A549 (cell line): ENCODE data around the gene FOXO6. TPM values are rescaled to one million over a fixed set of nuclear protein-coding genes. Genes with fewer than 3 reads are reported as not detected.

ENCODE experiments used
- ATAC-seq, 2 experiments: fragments of 200-7000 bp in 1 of 2; fragments of >200 bp in 1 of 2; cut with Nextera tagmentation in 1 of 2; cut with Tn5 transposase in 1 of 2; 3 replicates each; pipeline versions ENCODE4 v1.8.0 to v1.9.1; 2018 to 2020; ENCODE audit warnings: mild to moderate bottlenecking in 1 of 2, moderate library complexity in 1 of 2
- CTCF ChIA-PET: fragments of 300-600 bp; sonication (Branson Sonifier 250); formaldehyde crosslinking; extraction: SDS; loops from one replicate; lab custom pipeline; 2021; ENCODE audit warnings: antibody characterized with exemption, inconsistent platforms; lab: Yijun Ruan, JAX
- POLR2A ChIA-PET: fragments of 350-600 bp; formaldehyde crosslinking; extraction: SDS; loops from one replicate; lab custom pipeline; 2021; ENCODE audit warnings: antibody characterized with exemption, inconsistent platforms; lab: Yijun Ruan, JAX
- DNase-seq, 2 experiments: peaks; one replicate each; pipeline versions ENCODE4 v3.0.0 to v3.0.0-alpha.2; 2011 to 2016; ENCODE audit warnings: low read depth in 1 of 2, low spot score in 1 of 2
- FAIRE-seq: peaks from 2 replicates; lab custom pipeline; 2011; peaks lifted over from hg19 to GRCh38; lab: Jason Lieb, UNC
- H3K27ac ChIP-seq, 2 experiments: fragments of >200 bp; sonication (Bioruptor Twin); formaldehyde crosslinking; 3 replicates each; pipeline ENCODE4 v1.5.1; 2016 to 2017
- H3K4me1 ChIP-seq: fragments of >200 bp; sonication (Bioruptor Twin); formaldehyde crosslinking; 3 replicates; pipeline ENCODE4 v1.6.1; 2016
- H3K4me2 ChIP-seq: fragments of >200 bp; sonication (Bioruptor Twin); formaldehyde crosslinking; 3 replicates; pipeline ENCODE4 v1.6.1; 2016
- H3K4me3 ChIP-seq: fragments of >200 bp; sonication (Bioruptor Twin); formaldehyde crosslinking; 3 replicates; pipeline ENCODE4 v1.5.1; 2016
- H3K9me3 ChIP-seq: fragments of >200 bp; sonication (Bioruptor Twin); formaldehyde crosslinking; 3 replicates; pipeline ENCODE4 v1.6.1; 2016
- ATOH8 ChIP-seq: fragments of 250-450 bp; sonication (Bioruptor Pico); IDR thresholded peaks from 2 replicates; pipeline ENCODE4 v1.5.0; 2020; ENCODE audit warnings: low read depth, mild to moderate bottlenecking, moderate library complexity
- CBX8 ChIP-seq: fragments of 200-600 bp; sonication (generic); IDR thresholded peaks from 2 replicates; pipeline ENCODE4 v1.6.1; 2016
- CEBPB ChIP-seq, 2 experiments: fragments of >200 bp in 1 of 2; sonication (Bioruptor Twin) in 1 of 2; formaldehyde crosslinking in 1 of 2; IDR thresholded peaks; 2 replicates each; pipeline ENCODE4 v1.6.1; 2012 to 2016
- CHD2 ChIP-seq: fragments of 150-350 bp; IDR thresholded peaks from 2 replicates; pipeline ENCODE4 v1.6.1; 2014; ENCODE audit warnings: low read length; ENCODE audit not compliant: partially characterized antibody
- E2F6 ChIP-seq: IDR thresholded peaks from 2 replicates; pipeline ENCODE4 v1.6.1; 2012; ENCODE audit warnings: low read depth, borderline replicate concordance
- EHF ChIP-seq: fragments of 250-450 bp; sonication (Bioruptor Pico); IDR thresholded peaks from 2 replicates; pipeline ENCODE4 v1.5.0; 2020; ENCODE audit warnings: mild to moderate bottlenecking
- EHMT2 ChIP-seq: fragments of 200-600 bp; sonication (generic); IDR thresholded peaks from 2 replicates; pipeline ENCODE4 v1.6.1; 2016; ENCODE audit warnings: antibody characterized with exemption, low read depth, mild to moderate bottlenecking, moderate library complexity
- ELK1 ChIP-seq: fragments of 150-350 bp; IDR thresholded peaks from 2 replicates; pipeline ENCODE4 v1.6.1; 2014; ENCODE audit warnings: low read depth, mild to moderate bottlenecking, low read length
- FOSL2 ChIP-seq, 2 experiments: fragments of 450-650 bp in 1 of 2; fragments of >200 bp in 1 of 2; sonication (Bioruptor Twin) in 1 of 2; formaldehyde crosslinking; IDR thresholded peaks; 2 replicates each; pipeline versions ENCODE4 v1.5.0 to v1.6.1; 2016 to 2020; ENCODE audit warnings: mild to moderate bottlenecking in 1 of 2, moderate library complexity in 1 of 2
- FOXS1 ChIP-seq: fragments of 250-450 bp; sonication (Bioruptor Pico); IDR thresholded peaks from 2 replicates; pipeline ENCODE4 v1.5.0; 2020; ENCODE audit warnings: mild to moderate bottlenecking, moderate library complexity
- HDAC2 ChIP-seq: fragments of 200-600 bp; sonication (generic); IDR thresholded peaks from 2 replicates; pipeline ENCODE4 v1.6.1; 2016
- HES2 ChIP-seq: fragments of >200 bp; sonication (Bioruptor Twin); formaldehyde crosslinking; IDR thresholded peaks from 2 replicates; pipeline ENCODE4 v1.6.1; 2016
- HOXA7 ChIP-seq: fragments of 250-450 bp; sonication (Bioruptor Pico); IDR thresholded peaks from 2 replicates; pipeline ENCODE4 v1.5.0; 2020; ENCODE audit warnings: mild to moderate bottlenecking, moderate library complexity
- HOXB13 ChIP-seq: fragments of 250-450 bp; sonication (Bioruptor Pico); IDR thresholded peaks from 2 replicates; pipeline ENCODE4 v1.5.0; 2020; ENCODE audit warnings: low read depth, mild to moderate bottlenecking, moderate library complexity
- JUNB ChIP-seq: fragments of >200 bp; sonication (Bioruptor Twin); formaldehyde crosslinking; IDR thresholded peaks from 2 replicates; pipeline ENCODE4 v1.6.1; 2016
- KDM5A ChIP-seq: fragments of 200-600 bp; sonication (generic); IDR thresholded peaks from 2 replicates; pipeline ENCODE4 v1.6.1; 2016; ENCODE audit warnings: antibody characterized with exemption, mild to moderate bottlenecking
- MAZ ChIP-seq: fragments of 150-350 bp; IDR thresholded peaks from 2 replicates; pipeline ENCODE4 v1.6.1; 2014; ENCODE audit warnings: antibody characterized with exemption, low read depth, low read length, borderline replicate concordance
- MYC ChIP-seq: IDR thresholded peaks from 2 replicates; pipeline ENCODE4 v1.6.1; 2012; ENCODE audit warnings: mild to moderate bottlenecking, inconsistent platforms, low read length, improper control_type of control experiment, borderline replicate concordance
- PHF8 ChIP-seq: fragments of 200-600 bp; sonication (generic); IDR thresholded peaks from 2 replicates; pipeline ENCODE4 v1.6.1; 2016; ENCODE audit warnings: low read depth, mild to moderate bottlenecking, antibody characterized with exemption, moderate library complexity, borderline replicate concordance
- POLR2A ChIP-seq: IDR thresholded peaks from 2 replicates; pipeline ENCODE4 v1.6.1; 2012; ENCODE audit warnings: mild to moderate bottlenecking, low read length
- RAD21 ChIP-seq, 2 experiments: fragments of >200 bp in 1 of 2; sonication (Bioruptor Twin) in 1 of 2; formaldehyde crosslinking in 1 of 2; IDR thresholded peaks in 1 of 2; conservative IDR thresholded peaks in 1 of 2; 2 replicates in 1 of 2; 3 replicates in 1 of 2; pipeline ENCODE4 v1.6.1; 2012 to 2018; ENCODE audit warnings: inconsistent platforms in 1 of 2
- RCOR1 ChIP-seq: fragments of 150-350 bp; IDR thresholded peaks from 2 replicates; pipeline ENCODE4 v1.6.1; 2014; ENCODE audit warnings: antibody characterized with exemption, low read length, low read depth
- RFX5 ChIP-seq: fragments of 450-650 bp; IDR thresholded peaks from 2 replicates; pipeline ENCODE4 v1.7.1; 2014; ENCODE audit warnings: antibody characterized with exemption, mild to moderate bottlenecking, moderate library complexity
- SREBF2 ChIP-seq: fragments of 450-650 bp; IDR thresholded peaks from 2 replicates; pipeline ENCODE4 v1.6.1; 2014; ENCODE audit warnings: mild to moderate bottlenecking, moderate library complexity
- TFCP2L1 ChIP-seq: fragments of 250-450 bp; sonication (Bioruptor Pico); IDR thresholded peaks from 2 replicates; pipeline ENCODE4 v1.5.0; 2021; ENCODE audit warnings: mild to moderate bottlenecking
- ZC3H11A ChIP-seq: fragments of 450-650 bp; IDR thresholded peaks from 2 replicates; pipeline ENCODE4 v1.6.1; 2014; ENCODE audit warnings: antibody characterized with exemption, mild to moderate bottlenecking
- ZNF302 ChIP-seq: fragments of 250-450 bp; sonication (Bioruptor Pico); IDR thresholded peaks from 2 replicates; pipeline ENCODE4 v1.9.0; 2021; ENCODE audit warnings: inconsistent platforms, mild to moderate bottlenecking, moderate library complexity
- ZSCAN20 ChIP-seq: fragments of 250-450 bp; sonication (Bioruptor Pico); IDR thresholded peaks from 2 replicates; pipeline ENCODE4 v1.8.0; 2022; ENCODE audit warnings: mild to moderate bottlenecking, moderate library complexity
- WGBS: methylation state at CpG from one replicate; pipeline ENCODE4 v1.1.6; 2017; ENCODE audit errors: missing lambda C conversion rate; 5-methylcytosine and 5-hydroxymethylcytosine counted together
- polyA plus RNA-seq, 4 experiments: library from polyadenylated mRNA; depleted of rRNA in 3 of 4; stranded (reverse); fragments of >200 nt; fragmentation: RNase III in 1 of 4; extraction: RNeasy Plus Mini Kit Qiagen cat#74134 plus additional on column Dnase treatment in 1 of 4; gene quantifications; 2 replicates in 3 of 4; 3 replicates in 1 of 4; pipeline ENCODE4 v1.2.3, GENCODE V29; 2011 to 2017
- TF ChIP-seq, protein P1 (sequence below): fragments of >200 bp; sonication (Bioruptor Twin); formaldehyde crosslinking; IDR thresholded peaks from 3 replicates; pipeline ENCODE4 v1.6.1; 2016
- TF ChIP-seq, protein P2 (sequence below): fragments of 450-650 bp; IDR thresholded peaks from 2 replicates; pipeline ENCODE4 v1.6.1; 2014; ENCODE audit warnings: antibody characterized with exemption
- TF ChIP-seq, protein P3 (sequence below): fragments of >200 bp; sonication (Bioruptor Twin); formaldehyde crosslinking; IDR thresholded peaks from 3 replicates; pipeline ENCODE4 v1.5.1; 2016

The FOXO6 gene
- polyA plus RNA-seq, 2 of the 4 experiments (the other 2 are of a cell fraction) = 0.10 to 0.25 TPM

DNA sequence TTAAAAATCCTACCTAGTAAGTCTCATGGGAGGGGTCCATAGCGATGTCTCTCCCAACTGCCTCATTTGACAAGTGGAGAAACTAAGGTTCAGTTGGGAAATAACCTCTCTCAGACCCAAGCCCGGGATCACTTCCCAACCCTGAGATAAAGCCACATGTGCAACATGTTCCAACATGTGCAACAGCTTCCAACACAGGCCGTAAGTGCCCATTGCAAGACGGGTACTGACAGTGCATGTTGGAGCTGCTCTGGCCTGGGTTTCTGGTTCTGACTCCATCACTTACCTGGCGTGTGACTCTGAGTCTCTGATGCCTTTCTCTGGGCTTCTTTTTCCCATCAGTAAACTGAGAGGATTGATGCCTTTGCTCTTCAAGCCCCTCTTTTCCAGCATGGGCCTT, 38.0 kb upstream of the FOXO6 start:
- TF ChIP-seq TFCP2L1 (CRISPR knock-in tag) = no peak
- TF ChIP-seq FOSL2 (IDR thresholded peaks at IDR 0.05) = no peak
- TF ChIP-seq FOSL2 (CRISPR knock-in tag; IDR thresholded peaks at IDR 0.05) = no peak
- TF ChIP-seq CEBPB (IDR thresholded peaks at IDR 0.05) = no peak
- TF ChIP-seq HES2 = no peak
- no peak for TF ChIP-seq CHD2
- no peak for TF ChIP-seq HDAC2
- TF ChIP-seq, protein P1, sequence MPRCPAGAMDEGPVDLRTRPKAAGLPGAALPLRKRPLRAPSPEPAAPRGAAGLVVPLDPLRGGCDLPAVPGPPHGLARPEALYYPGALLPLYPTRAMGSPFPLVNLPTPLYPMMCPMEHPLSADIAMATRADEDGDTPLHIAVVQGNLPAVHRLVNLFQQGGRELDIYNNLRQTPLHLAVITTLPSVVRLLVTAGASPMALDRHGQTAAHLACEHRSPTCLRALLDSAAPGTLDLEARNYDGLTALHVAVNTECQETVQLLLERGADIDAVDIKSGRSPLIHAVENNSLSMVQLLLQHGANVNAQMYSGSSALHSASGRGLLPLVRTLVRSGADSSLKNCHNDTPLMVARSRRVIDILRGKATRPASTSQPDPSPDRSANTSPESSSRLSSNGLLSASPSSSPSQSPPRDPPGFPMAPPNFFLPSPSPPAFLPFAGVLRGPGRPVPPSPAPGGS = no peak
- TF ChIP-seq ELK1 = no peak
- no peak; a peak in 2 of 5 replicates for TF ChIP-seq RAD21 (conservative IDR thresholded peaks at IDR 0.05 in 1 of 2, IDR thresholded peaks at IDR 0.05 in 1 of 2)
- no peak for TF ChIP-seq ZSCAN20 (CRISPR knock-in tag)
- TF ChIP-seq PHF8 = no peak
- TF ChIP-seq KDM5A = no peak
- no peak for TF ChIP-seq EHMT2
- TF ChIP-seq E2F6 = no peak
- no peak for TF ChIP-seq ATOH8 (CRISPR knock-in tag)
- no peaks in the 10 kb centered on the region for H3K4me1 ChIP-seq
- POLR2A ChIA-PET = no interaction called here
- no peak for DNase-seq
- no peaks in the 10 kb centered on the region for H3K9me3 ChIP-seq
- H3K4me3 ChIP-seq = no peak overlapping the region
- ATAC-seq = no peak; a peak in 1 of 6 replicates
- FAIRE-seq = no peak
- CTCF ChIA-PET = interaction anchor here (1.1 to 3.9 kb wide), 6 partner anchors 9 to 109 kb away, joined by 3 to 19 read pairs (median 4); partner anchors contain the start of gene FOXO6
- WGBS = 80% methylated on average over 4 of the region's 5 CpGs
- H3K4me2 ChIP-seq = no peak overlapping the region
- no peak overlapping the region for H3K27ac ChIP-seq

DNA sequence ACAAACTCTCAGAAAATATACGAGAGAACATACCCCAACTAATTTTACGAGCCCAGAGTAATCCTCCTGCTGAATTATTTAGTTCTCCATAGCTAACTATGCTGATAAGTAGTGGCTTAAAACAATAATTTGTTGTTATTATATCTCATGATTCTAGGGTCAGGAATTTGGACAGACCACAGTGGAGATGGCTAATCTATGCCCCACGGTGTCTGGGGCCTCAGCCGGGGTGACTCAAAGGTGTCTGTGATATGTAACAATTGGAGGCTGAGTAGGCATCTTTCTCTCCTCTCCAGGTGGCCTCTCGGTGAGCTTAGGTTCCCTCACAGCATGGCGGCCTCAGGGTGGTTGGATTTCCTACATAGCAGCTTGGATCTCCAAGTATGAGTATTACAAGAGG, 35.4 kb upstream of the FOXO6 start:
- Histone ChIP-seq H3K27ac (no peak overlapping the region), H3K4me2 (no peak overlapping the region), H3K4me3 (no peak overlapping the region), H3K9me3 (no peaks in the 10 kb centered on the region), H3K4me1 (no peaks in the 10 kb centered on the region)
- ChIA-PET POLR2A (no interaction called here), CTCF (interaction anchor here (1.1 to 1.3 kb wide), 2 partner anchors 35 to 43 kb away, joined by 3 to 4 read pairs; partner anchors contain the start of gene FOXO6)
- WGBS = 60% methylated on average over 6 of the region's 6 CpGs
- ATAC-seq (no peak), FAIRE-seq (no peak), DNase-seq (no peak)
- TF ChIP-seq MYC = no peak
- TF ChIP-seq HOXB13 (CRISPR knock-in tag) = no peak
- no peak for TF ChIP-seq CBX8
- TF ChIP-seq EHMT2 = no peak
- TF ChIP-seq RAD21 (conservative IDR thresholded peaks at IDR 0.05 in 1 of 2, IDR thresholded peaks at IDR 0.05 in 1 of 2) = no peak
- no peak for TF ChIP-seq FOXS1 (CRISPR knock-in tag)
- no peak for TF ChIP-seq CEBPB (IDR thresholded peaks at IDR 0.05)
- no peak for TF ChIP-seq MAZ
- TF ChIP-seq SREBF2 = no peak
- TF ChIP-seq, protein P2, sequence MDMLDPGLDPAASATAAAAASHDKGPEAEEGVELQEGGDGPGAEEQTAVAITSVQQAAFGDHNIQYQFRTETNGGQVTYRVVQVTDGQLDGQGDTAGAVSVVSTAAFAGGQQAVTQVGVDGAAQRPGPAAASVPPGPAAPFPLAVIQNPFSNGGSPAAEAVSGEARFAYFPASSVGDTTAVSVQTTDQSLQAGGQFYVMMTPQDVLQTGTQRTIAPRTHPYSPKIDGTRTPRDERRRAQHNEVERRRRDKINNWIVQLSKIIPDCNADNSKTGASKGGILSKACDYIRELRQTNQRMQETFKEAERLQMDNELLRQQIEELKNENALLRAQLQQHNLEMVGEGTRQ = no peak
- no peak for TF ChIP-seq KDM5A
- TF ChIP-seq, protein P3, sequence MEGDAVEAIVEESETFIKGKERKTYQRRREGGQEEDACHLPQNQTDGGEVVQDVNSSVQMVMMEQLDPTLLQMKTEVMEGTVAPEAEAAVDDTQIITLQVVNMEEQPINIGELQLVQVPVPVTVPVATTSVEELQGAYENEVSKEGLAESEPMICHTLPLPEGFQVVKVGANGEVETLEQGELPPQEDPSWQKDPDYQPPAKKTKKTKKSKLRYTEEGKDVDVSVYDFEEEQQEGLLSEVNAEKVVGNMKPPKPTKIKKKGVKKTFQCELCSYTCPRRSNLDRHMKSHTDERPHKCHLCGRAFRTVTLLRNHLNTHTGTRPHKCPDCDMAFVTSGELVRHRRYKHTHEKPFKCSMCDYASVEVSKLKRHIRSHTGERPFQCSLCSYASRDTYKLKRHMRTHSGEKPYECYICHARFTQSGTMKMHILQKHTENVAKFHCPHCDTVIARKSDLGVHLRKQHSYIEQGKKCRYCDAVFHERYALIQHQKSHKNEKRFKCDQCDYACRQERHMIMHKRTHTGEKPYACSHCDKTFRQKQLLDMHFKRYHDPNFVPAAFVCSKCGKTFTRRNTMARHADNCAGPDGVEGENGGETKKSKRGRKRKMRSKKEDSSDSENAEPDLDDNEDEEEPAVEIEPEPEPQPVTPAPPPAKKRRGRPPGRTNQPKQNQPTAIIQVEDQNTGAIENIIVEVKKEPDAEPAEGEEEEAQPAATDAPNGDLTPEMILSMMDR = no peak
- no peak for TF ChIP-seq RFX5
- no peak for TF ChIP-seq POLR2A
- no peak for TF ChIP-seq JUNB
- no peak for TF ChIP-seq RCOR1
- TF ChIP-seq ZNF302 (CRISPR knock-in tag) = no peak
- no peak for TF ChIP-seq ZC3H11A
- TF ChIP-seq EHF (CRISPR knock-in tag) = no peak
- no peak for TF ChIP-seq HOXA7 (CRISPR knock-in tag)
